ENCODE results near the gene MRPL49. TPM values are rescaled to one million over a fixed set of nuclear protein-coding genes. Genes with fewer than 3 reads are reported as not detected.

The MRPL49 gene
- total RNA-seq, 4 donors from 2014 or later: 70.9 to 112 (median 91.6) TPM

DNA sequence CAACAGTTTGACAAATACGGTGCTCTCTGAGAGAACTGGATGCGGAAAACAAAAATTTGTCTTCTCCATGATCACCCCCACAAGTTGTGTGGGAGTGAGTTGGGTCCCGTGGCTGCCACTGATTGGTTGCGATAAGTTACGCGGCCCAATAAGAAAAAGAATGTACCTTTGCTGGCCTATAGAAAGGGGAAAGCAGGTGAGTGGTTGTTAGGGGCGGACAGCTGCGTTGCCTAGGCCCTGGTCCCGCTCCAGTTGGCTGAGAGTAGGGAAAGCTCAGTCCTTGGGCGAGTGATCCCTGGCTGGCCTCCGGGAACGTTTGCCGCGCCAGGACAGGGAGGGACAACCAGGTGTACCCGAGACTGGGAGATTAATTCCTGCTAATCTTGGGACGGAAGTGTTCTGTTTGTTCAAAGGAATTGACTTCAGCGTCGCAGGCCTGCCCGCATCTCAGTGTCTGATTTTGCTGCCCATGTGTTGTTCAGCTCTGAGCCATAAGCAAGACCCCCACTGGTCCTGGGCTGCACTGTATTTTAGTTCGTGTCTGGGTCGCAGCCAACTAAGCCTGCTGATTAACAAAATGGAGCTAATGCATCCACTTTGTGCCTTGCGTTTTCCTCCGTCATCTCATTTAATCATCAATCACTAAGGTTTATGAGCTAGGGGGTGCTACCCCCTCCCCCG is 13.0 kb downstream of the MRPL49 start:
- intact Hi-C loops (cut with DNase I): loop anchor here (5.0 kb wide), 1 partner anchor 47 kb away; the partner anchor contains the start of gene CAPN1
- Histone ChIP-seq H3K9me3 (no peaks in the 10 kb centered on the region), H3K27me3 (no peaks in the 10 kb centered on the region), H3K4me1 (peaks cover 24 to 29% of the 10 kb centered on the region in 2 donors), H3K36me3 (peaks cover 24 to 29% of the 10 kb centered on the region in 2 donors), H3K4me3 (replicated peaks in 1 of 3) (peak overlapping the region in 2 of 3 donors; percentile 50 to 90), H3K27ac (peak overlapping the region; percentile 94 to 98 (median 96))
- peak; percentile 99 for DNase-seq
- 2 to 3% methylated on average over 20 to 24 of the region's 24 CpGs for WGBS, 2 donors
- peak in 1 of 2 donors; percentile 79 for TF ChIP-seq POLR2A (IDR thresholded peaks at IDR 0.05)
- TF ChIP-seq CTCF (IDR thresholded peaks at IDR 0.05): no peak

DNA sequence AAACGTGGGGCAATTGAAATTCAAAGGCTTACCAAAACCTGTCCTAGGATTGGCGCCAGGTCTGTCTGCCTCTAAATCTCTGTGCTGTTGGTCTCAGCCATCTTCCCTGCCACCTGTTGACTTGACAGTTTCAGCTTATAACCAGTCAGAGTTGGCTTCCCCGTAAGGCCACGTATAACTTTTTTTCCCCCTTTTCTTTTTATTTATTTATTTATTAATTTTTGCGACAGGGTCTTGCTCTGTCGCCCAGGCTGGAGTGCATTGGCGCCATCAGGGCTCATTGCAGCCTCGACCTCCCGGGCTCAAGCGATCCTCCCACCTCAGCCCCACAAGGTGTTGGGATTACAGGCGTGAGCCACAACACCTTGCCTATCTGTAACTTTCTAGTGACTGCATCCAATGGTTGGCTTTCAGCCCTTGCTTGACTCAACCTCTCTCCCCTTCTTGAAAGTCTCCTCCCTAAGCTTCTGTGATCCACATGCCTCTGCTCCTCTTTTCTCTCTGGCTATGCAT is 13.6 kb downstream of the MRPL49 start:
- TF ChIP-seq CTCF (IDR thresholded peaks at IDR 0.05) (no peak), POLR2A (IDR thresholded peaks at IDR 0.05) (no peak)
- Histone ChIP-seq H3K36me3 (peaks cover 18 to 23% of the 10 kb centered on the region in 2 donors), H3K27ac (peak overlapping the region; percentile 72 to 96 (median 94)), H3K9me3 (no peaks in the 10 kb centered on the region), H3K4me3 (replicated peaks in 1 of 3) (peak overlapping the region in 1 of 3 donors; percentile 90), H3K27me3 (no peaks in the 10 kb centered on the region), H3K4me1 (peaks cover 24 to 29% of the 10 kb centered on the region in 2 donors)
- 51 to 52% methylated on average over 11 of the region's 11 CpGs for WGBS, 2 donors
- no peak for DNase-seq
- intact Hi-C loops (cut with DNase I): no loop called here

GRCh38 chr11:65136515-65137096 is 14.5 kb downstream of the MRPL49 start:
- no peaks in the 10 kb centered on the region for H3K27me3 ChIP-seq
- WGBS, 2 donors: 71 to 78% methylated on average over 15 of the region's 15 CpGs
- intact Hi-C loops (cut with DNase I): no loop called here
- no peak overlapping the region for H3K4me3 ChIP-seq (replicated peaks in 1 of 3)
- H3K4me1 ChIP-seq: peaks cover 24 to 29% of the 10 kb centered on the region in 2 donors
- peaks cover 9 to 14% of the 10 kb centered on the region in 2 donors for H3K36me3 ChIP-seq
- peak overlapping the region; percentile 43 to 96 (median 94) for H3K27ac ChIP-seq
- peak; percentile 36 to 42 for DNase-seq
- no peaks in the 10 kb centered on the region for H3K9me3 ChIP-seq
- no peak for TF ChIP-seq POLR2A (IDR thresholded peaks at IDR 0.05)
- TF ChIP-seq CTCF (IDR thresholded peaks at IDR 0.05): no peak

- Histone ChIP-seq H3K4me3 (replicated peaks in 1 of 3) (no peak overlapping the region), H3K36me3 (no peaks in the 10 kb centered on the region), H3K4me1 (peaks cover 4 to 6% of the 10 kb centered on the region in 2 donors), H3K9me3 (no peaks in the 10 kb centered on the region), H3K27ac (no peak overlapping the region), H3K27me3 (no peaks in the 10 kb centered on the region)
- intact Hi-C loops (cut with DNase I): no loop called here
- peak; percentile 54 to 72 for DNase-seq
- no peak for TF ChIP-seq POLR2A (IDR thresholded peaks at IDR 0.05)
- no peak for TF ChIP-seq CTCF (IDR thresholded peaks at IDR 0.05)
- WGBS, 2 donors: 58 to 60% methylated on average over 7 of the region's 7 CpGs
Observed at GRCh38 chr11:65141896-65142494, 19.9 kb downstream of the MRPL49 start.
